ENCODE measurements around the gene VTI1B. TPM values are rescaled to one million over a fixed set of nuclear protein-coding genes. Genes with fewer than 3 reads are reported as not detected.
"Not testable (repeated sequence)": the region's sequence is repeated elsewhere in the genome, so short reads cannot be mapped to it uniquely, and the experiment has no call there.

The VTI1B gene
- total RNA-seq, 2 donors from 2014 or later: 118 to 120 TPM

- whole genome bisulfite sequencing, 2 experiments (ENCODE audit: insufficient coverage in 1 of 2, insufficient read length in 1 of 2): 93 to 100% methylated on average over 1 to 2 of the region's 2 CpGs
- H3K9me3 ChIP-seq (ENCODE audit: control insufficient read depth, low read length): peaks cover 50% of the 10 kb centered on the region
- no peaks in the 10 kb centered on the region for H3K4me1 ChIP-seq (ENCODE audit: control insufficient read depth, insufficient read depth, low read length)
- no peak overlapping the region for H3K4me3 Mint-ChIP-seq
- no peaks in the 10 kb centered on the region for H3K4me1 Mint-ChIP-seq
- no peaks in the 10 kb centered on the region for H3K27me3 ChIP-seq (ENCODE audit: control insufficient read depth, insufficient read depth, low read length, poor library complexity, severe bottlenecking)
- H3K27ac Mint-ChIP-seq: no peak overlapping the region
- no peak for DNase-seq
- H3K36me3 ChIP-seq (ENCODE audit: control insufficient read depth, insufficient read depth, low read length): no peaks in the 10 kb centered on the region
- peaks cover 52% of the 10 kb centered on the region for H3K9me3 Mint-ChIP-seq
- TF ChIP-seq CTCF (conservative IDR thresholded peaks at IDR 0.05): no peak
- no peak overlapping the region for H3K27ac ChIP-seq (ENCODE audit: low read depth, low read length)
- peaks cover 3% of the 10 kb centered on the region for H3K36me3 Mint-ChIP-seq (ENCODE audit: low read depth)
- H3K27me3 Mint-ChIP-seq (ENCODE audit: insufficient read depth): no peaks in the 10 kb centered on the region
- no peak overlapping the region for H3K9ac ChIP-seq (ENCODE audit: extremely low read depth, low read length, poor library complexity, severe bottlenecking)
- H3K4me3 ChIP-seq (ENCODE audit: low read length): no peak overlapping the region
These were observed 35.8 kb upstream of the VTI1B start for GRCh38 chr14:67710209-67710608.

- not testable (repeated sequence) for H3K27ac ChIP-seq (ENCODE audit: low read depth, low read length); H3K27me3 ChIP-seq (ENCODE audit: control insufficient read depth, insufficient read depth, low read length, poor library complexity, severe bottlenecking); DNase-seq; H3K4me3 Mint-ChIP-seq; H3K36me3 ChIP-seq (ENCODE audit: control insufficient read depth, insufficient read depth, low read length); H3K27ac Mint-ChIP-seq; H3K4me1 ChIP-seq (ENCODE audit: control insufficient read depth, insufficient read depth, low read length); H3K4me1 Mint-ChIP-seq; H3K27me3 Mint-ChIP-seq (ENCODE audit: insufficient read depth); H3K9ac ChIP-seq (ENCODE audit: extremely low read depth, low read length, poor library complexity, severe bottlenecking); H3K36me3 Mint-ChIP-seq (ENCODE audit: low read depth)
- WGBS, 2 experiments (ENCODE audit: insufficient coverage in 1 of 2, insufficient read length in 1 of 2): 81 to 88% methylated on average over 1 of the region's 1 CpG
- peaks cover 52% of the 10 kb centered on the region for H3K9me3 Mint-ChIP-seq
- peaks cover 50% of the 10 kb centered on the region for H3K9me3 ChIP-seq (ENCODE audit: control insufficient read depth, low read length)
- peak overlapping the region; percentile 6 for H3K4me3 ChIP-seq (ENCODE audit: low read length)
These were observed 35.4 kb upstream of the VTI1B start for GRCh38 chr14:67709796-67710195.

- H3K9me3 Mint-ChIP-seq: peaks cover 52% of the 10 kb centered on the region
- H3K36me3 Mint-ChIP-seq (ENCODE audit: low read depth); DNase-seq; H3K4me1 Mint-ChIP-seq; H3K9ac ChIP-seq (ENCODE audit: extremely low read depth, low read length, poor library complexity, severe bottlenecking); H3K36me3 ChIP-seq (ENCODE audit: control insufficient read depth, insufficient read depth, low read length); H3K4me3 Mint-ChIP-seq; H3K27ac Mint-ChIP-seq; H3K27ac ChIP-seq (ENCODE audit: low read depth, low read length); H3K27me3 Mint-ChIP-seq (ENCODE audit: insufficient read depth); H3K4me1 ChIP-seq (ENCODE audit: control insufficient read depth, insufficient read depth, low read length); H3K27me3 ChIP-seq (ENCODE audit: control insufficient read depth, insufficient read depth, low read length, poor library complexity, severe bottlenecking): not testable (repeated sequence)
- Histone ChIP-seq H3K9me3 (ENCODE audit: control insufficient read depth, low read length) (peaks cover 50% of the 10 kb centered on the region), H3K4me3 (ENCODE audit: low read length) (peak overlapping the region; percentile 6)
These were observed 34.9 kb upstream of the VTI1B start for GRCh38 chr14:67709346-67709745.

- no peaks in the 10 kb centered on the region for H3K4me1 ChIP-seq (ENCODE audit: control insufficient read depth, insufficient read depth, low read length)
- no peak overlapping the region for H3K27ac ChIP-seq (ENCODE audit: low read depth, low read length)
- peaks cover 6% of the 10 kb centered on the region for H3K4me1 Mint-ChIP-seq
- H3K36me3 ChIP-seq (ENCODE audit: control insufficient read depth, insufficient read depth, low read length): no peaks in the 10 kb centered on the region
- H3K27me3 ChIP-seq (ENCODE audit: control insufficient read depth, insufficient read depth, low read length, poor library complexity, severe bottlenecking): no peaks in the 10 kb centered on the region
- H3K27ac Mint-ChIP-seq: no peak overlapping the region
- no peak overlapping the region for H3K4me3 ChIP-seq (ENCODE audit: low read length)
- H3K9me3 Mint-ChIP-seq: peaks cover 28% of the 10 kb centered on the region
- no peak overlapping the region for H3K4me3 Mint-ChIP-seq
- no peaks in the 10 kb centered on the region for H3K27me3 Mint-ChIP-seq (ENCODE audit: insufficient read depth)
- no peak for DNase-seq
- H3K9me3 ChIP-seq (ENCODE audit: control insufficient read depth, low read length): peaks cover 30% of the 10 kb centered on the region
- H3K36me3 Mint-ChIP-seq (ENCODE audit: low read depth): no peaks in the 10 kb centered on the region
- no peak for TF ChIP-seq CTCF (conservative IDR thresholded peaks at IDR 0.05)
- WGBS, 2 experiments (ENCODE audit: insufficient coverage in 1 of 2, insufficient read length in 1 of 2): 84 to 89% methylated on average over 3 of the region's 3 CpGs
- H3K9ac ChIP-seq (ENCODE audit: extremely low read depth, low read length, poor library complexity, severe bottlenecking): no peak overlapping the region
These were observed 30.8 kb upstream of the VTI1B start for GRCh38 chr14:67705211-67705610.
